ENCODE data around the gene FAM131B. TPM values are rescaled to one million over a fixed set of nuclear protein-coding genes. Genes with fewer than 3 reads are reported as not detected.

Gene FAM131B
- total and polyA plus RNA-seq, 8 donors: 0.60 to 2.3 (median 1.6) TPM

DNA sequence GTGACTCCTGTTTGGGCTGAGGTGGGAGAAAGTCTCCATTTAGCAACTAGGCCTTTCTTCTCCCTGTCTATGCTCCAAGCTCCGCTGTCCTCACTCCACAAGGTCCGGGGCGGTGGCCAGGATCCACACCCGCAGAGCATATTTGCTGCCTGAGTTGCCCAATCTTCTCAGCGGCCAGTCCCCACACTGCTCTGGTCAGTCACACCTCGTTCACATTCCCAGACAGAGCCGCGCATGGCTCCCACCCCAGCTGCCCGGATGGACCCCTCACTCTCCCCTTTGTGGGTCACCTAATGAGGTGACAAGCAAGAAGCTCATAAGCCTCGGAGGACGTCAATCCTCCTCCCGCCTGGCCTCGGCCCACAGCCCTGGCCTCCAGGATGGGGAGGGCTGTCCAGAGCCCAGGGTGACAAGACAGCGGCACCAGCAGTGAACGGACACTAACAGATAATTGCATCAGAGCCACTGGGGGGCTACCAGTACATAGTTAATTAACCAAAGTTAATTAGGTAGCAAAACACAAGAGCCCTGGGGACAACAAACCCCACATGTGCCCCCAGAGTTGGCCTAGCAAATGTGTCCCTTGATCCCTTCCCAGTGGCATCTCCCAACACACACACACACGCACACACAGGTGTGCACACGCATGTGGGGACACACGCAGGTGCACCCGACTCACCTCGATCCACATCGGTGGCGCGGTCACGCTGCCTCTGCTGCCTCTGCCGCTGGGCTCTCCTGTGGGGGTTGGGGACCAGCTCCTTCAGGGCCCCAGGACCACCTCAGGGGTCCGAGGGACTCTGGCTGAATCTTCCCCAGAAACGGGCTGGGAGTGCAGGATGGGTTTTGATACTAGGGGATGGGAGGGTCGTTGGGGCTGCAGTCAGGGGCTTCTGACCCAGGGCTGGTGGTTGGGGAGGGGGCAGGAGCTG, 34.4 kb upstream of the FAM131B start:
- ATAC-seq (peak; percentile 18), DNase-seq (peak in 3 of 4 donors; percentile 77 to 93 (median 90))
- TF ChIP-seq, protein P1, sequence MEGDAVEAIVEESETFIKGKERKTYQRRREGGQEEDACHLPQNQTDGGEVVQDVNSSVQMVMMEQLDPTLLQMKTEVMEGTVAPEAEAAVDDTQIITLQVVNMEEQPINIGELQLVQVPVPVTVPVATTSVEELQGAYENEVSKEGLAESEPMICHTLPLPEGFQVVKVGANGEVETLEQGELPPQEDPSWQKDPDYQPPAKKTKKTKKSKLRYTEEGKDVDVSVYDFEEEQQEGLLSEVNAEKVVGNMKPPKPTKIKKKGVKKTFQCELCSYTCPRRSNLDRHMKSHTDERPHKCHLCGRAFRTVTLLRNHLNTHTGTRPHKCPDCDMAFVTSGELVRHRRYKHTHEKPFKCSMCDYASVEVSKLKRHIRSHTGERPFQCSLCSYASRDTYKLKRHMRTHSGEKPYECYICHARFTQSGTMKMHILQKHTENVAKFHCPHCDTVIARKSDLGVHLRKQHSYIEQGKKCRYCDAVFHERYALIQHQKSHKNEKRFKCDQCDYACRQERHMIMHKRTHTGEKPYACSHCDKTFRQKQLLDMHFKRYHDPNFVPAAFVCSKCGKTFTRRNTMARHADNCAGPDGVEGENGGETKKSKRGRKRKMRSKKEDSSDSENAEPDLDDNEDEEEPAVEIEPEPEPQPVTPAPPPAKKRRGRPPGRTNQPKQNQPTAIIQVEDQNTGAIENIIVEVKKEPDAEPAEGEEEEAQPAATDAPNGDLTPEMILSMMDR (IDR thresholded peaks at IDR 0.05): no peak
- Histone ChIP-seq H3K27ac (no peak overlapping the region), H3K27me3 (no peaks in the 10 kb centered on the region), H3K4me1 (peaks cover 11 to 38% of the 10 kb centered on the region in 2 donors), H3K4me3 (no peak overlapping the region), H3K9me3 (no peaks in the 10 kb centered on the region), H3K36me3 (peaks cover 0 to 36% of the 10 kb centered on the region in 2 donors)
- intact Hi-C loops (cut with DNase I): no loop called here

DNA sequence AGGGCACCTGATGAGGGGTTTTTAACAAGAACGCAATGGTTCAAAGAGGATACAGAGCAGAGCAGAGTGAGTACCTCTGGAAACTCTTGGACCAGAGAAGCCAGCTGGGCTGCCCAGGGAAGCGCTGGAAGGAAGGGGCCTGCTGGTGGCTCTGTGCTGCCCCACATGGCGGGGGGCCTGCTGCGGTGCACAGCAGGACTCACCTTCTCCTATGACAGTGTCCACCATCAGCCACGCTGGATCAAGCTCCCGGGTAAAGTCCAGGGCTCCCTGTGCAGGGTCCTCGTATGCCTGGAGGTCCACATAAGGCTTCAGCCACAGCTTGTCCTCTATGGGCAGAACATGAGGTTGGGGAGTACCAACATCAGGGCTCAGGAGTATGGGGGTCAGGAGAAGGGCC, 33.7 kb upstream of the FAM131B start:
- Histone ChIP-seq H3K9me3 (no peaks in the 10 kb centered on the region), H3K4me3 (no peak overlapping the region), H3K27ac (peak overlapping the region in 1 of 2 donors; percentile 46), H3K27me3 (no peaks in the 10 kb centered on the region), H3K4me1 (peaks cover 17 to 45% of the 10 kb centered on the region in 2 donors), H3K36me3 (peaks cover 0 to 43% of the 10 kb centered on the region in 2 donors)
- DNase-seq: no peak
- no peak for ATAC-seq
- intact Hi-C loops (cut with DNase I): no loop called here
- TF ChIP-seq, protein P1 (IDR thresholded peaks at IDR 0.05): no peak

DNA sequence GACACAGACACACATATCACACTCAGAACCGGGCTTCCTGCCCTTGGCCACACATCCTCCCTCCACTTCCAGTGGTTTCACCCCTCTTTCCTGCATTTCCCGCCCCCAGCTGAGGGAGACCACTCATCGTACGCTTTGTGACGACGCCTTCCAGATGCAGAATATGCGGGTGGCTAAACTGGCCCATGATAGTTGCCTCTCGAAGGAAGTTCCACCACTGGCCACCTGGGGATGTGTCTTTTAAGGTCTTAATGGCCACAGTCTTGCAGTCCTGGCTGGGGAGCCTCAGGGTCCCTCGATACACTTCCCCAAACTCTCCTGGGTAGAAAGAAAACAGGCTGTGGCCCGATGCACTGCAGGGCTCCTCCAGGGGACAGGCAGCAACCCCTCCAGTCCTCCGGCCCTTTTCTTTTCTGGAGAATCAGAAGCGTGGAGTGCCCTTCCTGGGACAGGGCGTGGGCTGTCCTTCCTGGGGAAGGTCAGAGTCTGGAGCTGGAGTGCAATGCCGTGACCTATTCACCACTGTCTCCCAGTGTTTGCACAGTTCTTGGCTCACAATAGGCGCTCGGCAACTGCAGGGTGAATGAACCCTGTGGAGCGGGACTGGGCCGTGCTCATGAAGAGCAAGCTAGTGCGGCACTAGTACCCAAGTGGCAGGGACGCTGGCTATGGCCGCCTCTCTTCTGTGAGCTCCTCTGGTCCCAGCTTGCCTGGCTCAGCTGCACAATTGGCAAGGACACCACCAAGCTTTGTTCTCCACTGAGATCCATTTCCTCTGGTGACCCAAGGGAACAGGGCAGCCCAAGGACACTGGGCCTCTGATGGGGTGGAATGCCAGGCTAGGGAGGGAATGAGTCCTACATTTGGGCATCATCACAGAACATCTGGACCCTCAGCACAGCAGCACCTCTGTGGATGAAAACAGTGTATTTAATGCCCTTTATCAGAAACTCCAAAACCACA, 33.0 kb upstream of the FAM131B start:
- Histone ChIP-seq H3K36me3 (peaks cover 0 to 50% of the 10 kb centered on the region in 2 donors), H3K4me1 (peaks cover 21 to 52% of the 10 kb centered on the region in 2 donors), H3K27ac (peak overlapping the region; percentile 19 to 46), H3K27me3 (no peaks in the 10 kb centered on the region), H3K9me3 (no peaks in the 10 kb centered on the region), H3K4me3 (no peak overlapping the region)
- ATAC-seq: peak; percentile 35
- peak in 1 of 4 donors; percentile 72 for DNase-seq
- intact Hi-C loops (cut with DNase I): no loop called here
- TF ChIP-seq, protein P1 (IDR thresholded peaks at IDR 0.05): peak; percentile 19 to 20

DNA sequence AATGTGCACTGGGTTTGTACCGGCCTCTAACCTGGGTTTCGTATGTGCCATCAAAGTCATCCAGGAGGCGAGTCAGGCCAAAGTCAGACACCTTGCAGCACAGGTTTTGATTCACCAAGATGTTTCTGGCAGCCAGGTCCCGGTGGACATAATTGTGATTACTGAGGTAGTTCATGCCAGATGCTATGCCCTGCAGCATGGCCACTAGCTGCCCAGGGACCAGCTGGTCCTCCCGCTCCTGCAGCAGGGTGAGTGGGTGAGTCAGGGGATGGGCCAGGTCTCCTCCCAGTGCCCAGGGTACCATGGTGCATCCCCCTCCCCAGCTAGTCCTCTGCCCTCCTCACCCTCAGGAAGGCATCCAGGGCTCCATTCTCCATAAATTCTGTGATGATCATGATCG, 32.3 kb upstream of the FAM131B start:
- ATAC-seq (no peak), DNase-seq (no peak)
- Histone ChIP-seq H3K36me3 (peaks cover 0 to 57% of the 10 kb centered on the region in 2 donors), H3K27me3 (no peaks in the 10 kb centered on the region), H3K4me1 (peaks cover 21 to 59% of the 10 kb centered on the region in 2 donors), H3K9me3 (no peaks in the 10 kb centered on the region), H3K27ac (peak overlapping the region in 1 of 2 donors; percentile 46), H3K4me3 (no peak overlapping the region)
- TF ChIP-seq, protein P1 (IDR thresholded peaks at IDR 0.05): no peak
- intact Hi-C loops (cut with DNase I): no loop called here

All from left lung (tissue), 10 donors.